Endothelial cell of hepatic sinusoid (primary cell): ENCODE results near the gene FYN.

Experiments used
- in situ Hi-C: cut with HindIII; loops from 2 replicates; pipeline ENCODE4 v1.10.0; 2017; ENCODE audit warnings: low sequenced_read_pairs

FYN gene

GRCh38 chr6:111738156-111738555, 135.1 kb downstream of the FYN start:
- in situ Hi-C loops = no loop called here

- in situ Hi-C loops = no loop called here
Observed at GRCh38 chr6:111737065-111737521, 136.2 kb downstream of the FYN start.

GRCh38 chr6:111736005-111736608, 137.1 kb downstream of the FYN start:
- in situ Hi-C loops = no loop called here

- in situ Hi-C loops = no loop called here
Observed at GRCh38 chr6:111734068-111735061, 138.9 kb downstream of the FYN start.

- in situ Hi-C loops = no loop called here
Observed at GRCh38 chr6:111732390-111732789, 140.9 kb downstream of the FYN start.

- in situ Hi-C loops = no loop called here
Observed at GRCh38 chr6:111731456-111732195, 141.6 kb downstream of the FYN start.

GRCh38 chr6:111730864-111731263, 142.4 kb downstream of the FYN start:
- in situ Hi-C loops = no loop called here

GRCh38 chr6:111727802-111728201, 145.4 kb downstream of the FYN start:
- in situ Hi-C loops = no loop called here

GRCh38 chr6:111727041-111727440, 146.2 kb downstream of the FYN start:
- in situ Hi-C loops = no loop called here

- in situ Hi-C loops = no loop called here
Observed at GRCh38 chr6:111725446-111726112, 147.7 kb downstream of the FYN start.

GRCh38 chr6:111724505-111724904, 148.7 kb downstream of the FYN start:
- in situ Hi-C loops = no loop called here

GRCh38 chr6:111724039-111724438, 149.2 kb downstream of the FYN start:
- in situ Hi-C loops = no loop called here

GRCh38 chr6:111723412-111723970, 149.8 kb downstream of the FYN start:
- in situ Hi-C loops = no loop called here

GRCh38 chr6:111722179-111722731, 151.0 kb downstream of the FYN start:
- in situ Hi-C loops = no loop called here

GRCh38 chr6:111721753-111722154, 151.5 kb downstream of the FYN start:
- in situ Hi-C loops = no loop called here

GRCh38 chr6:111720931-111721496, 152.2 kb downstream of the FYN start:
- in situ Hi-C loops = no loop called here

GRCh38 chr6:111718990-111719389, 154.3 kb downstream of the FYN start:
- in situ Hi-C loops = no loop called here

GRCh38 chr6:111718326-111718725, 154.9 kb downstream of the FYN start:
- in situ Hi-C loops = no loop called here

- in situ Hi-C loops = no loop called here
Observed at GRCh38 chr6:111717621-111718020, 155.6 kb downstream of the FYN start.

- in situ Hi-C loops = no loop called here
Observed at GRCh38 chr6:111716325-111716724, 156.9 kb downstream of the FYN start.
